HG02943 (cell line): ENCODE results near the gene WDR27.

Source experiments
- ATAC-seq: cut with Tn5 transposase; IDR thresholded peaks from one replicate; pipeline ENCODE4 v1.9.1; 2021; ENCODE audit warnings: mild to moderate bottlenecking, low read depth, moderate library complexity; ENCODE audit not compliant: unreplicated experiment

Gene WDR27

DNA sequence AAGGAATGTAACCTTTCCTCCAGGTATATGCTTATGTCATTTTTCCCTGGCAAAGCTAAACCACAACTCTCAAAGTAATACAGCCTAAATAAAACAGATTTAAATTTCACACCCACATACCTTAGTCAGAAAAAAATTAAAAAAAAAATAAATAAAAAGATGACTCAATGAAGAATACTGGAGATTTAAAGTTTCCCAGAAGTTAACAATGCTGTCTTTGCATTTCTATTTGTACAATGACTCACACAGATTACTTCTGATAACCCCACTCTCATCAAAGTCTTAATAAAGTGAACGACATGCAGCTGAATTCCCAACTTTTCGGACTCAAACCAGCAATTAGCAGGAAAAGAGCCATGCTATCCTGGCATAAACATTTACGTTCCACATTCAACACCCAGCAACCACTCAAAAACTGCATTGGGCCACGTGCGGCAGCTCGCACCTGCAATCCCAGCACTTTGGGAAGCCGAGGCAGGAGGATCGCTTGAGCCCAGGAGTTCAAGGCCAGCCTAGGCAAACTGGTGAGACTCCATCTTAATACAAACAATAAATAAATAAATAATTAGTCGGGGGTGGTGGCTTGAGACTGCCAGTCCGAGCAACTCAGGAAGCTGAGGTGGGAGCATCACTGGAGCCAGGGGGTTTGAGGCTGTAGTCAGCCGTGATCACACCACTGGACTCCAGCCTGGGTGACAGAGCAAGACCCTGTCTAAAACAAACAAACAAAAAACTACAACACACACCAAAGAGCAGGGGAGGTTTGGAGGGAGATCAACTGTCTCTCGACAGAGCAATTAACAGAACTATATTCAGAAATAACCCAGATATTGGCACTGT lies 130.5 kb downstream of the WDR27 start:
- no peak for ATAC-seq

DNA sequence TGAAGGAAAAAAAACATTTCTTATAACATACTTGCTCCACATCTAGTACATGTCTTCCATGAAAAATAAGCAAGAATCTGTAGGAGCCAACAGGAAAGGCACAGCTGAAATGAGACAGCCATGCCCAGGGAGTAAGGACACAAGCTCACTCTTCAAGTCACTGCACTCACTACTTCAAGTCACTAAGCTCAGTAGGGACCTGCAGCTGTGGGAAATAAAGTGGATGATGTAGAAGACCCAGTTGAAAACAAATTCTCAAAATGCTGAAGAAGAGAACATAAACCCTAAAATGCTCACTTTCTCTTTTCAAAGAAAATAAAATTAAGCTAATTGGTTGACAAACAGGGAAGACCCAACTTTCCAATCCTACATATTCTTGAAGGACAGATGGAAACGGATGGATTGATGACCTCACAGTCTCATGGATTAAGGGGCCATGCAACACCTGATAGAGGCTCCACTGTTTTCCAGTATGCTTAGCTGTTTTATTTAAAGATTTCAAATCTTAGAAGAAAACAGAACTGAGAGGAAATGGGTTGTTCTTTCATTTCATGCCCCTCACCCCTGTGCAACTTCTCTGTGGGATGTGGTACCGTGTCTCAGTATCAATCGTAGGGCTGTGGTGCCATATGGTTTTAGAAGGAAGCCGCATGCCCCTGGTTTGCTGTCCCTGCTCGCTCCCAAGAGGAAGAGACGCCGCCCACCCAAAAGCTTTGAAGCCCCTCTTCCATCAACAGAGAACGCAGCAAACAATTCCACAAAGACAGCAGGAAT lies 133.3 kb downstream of the WDR27 start:
- ATAC-seq: no peak

DNA sequence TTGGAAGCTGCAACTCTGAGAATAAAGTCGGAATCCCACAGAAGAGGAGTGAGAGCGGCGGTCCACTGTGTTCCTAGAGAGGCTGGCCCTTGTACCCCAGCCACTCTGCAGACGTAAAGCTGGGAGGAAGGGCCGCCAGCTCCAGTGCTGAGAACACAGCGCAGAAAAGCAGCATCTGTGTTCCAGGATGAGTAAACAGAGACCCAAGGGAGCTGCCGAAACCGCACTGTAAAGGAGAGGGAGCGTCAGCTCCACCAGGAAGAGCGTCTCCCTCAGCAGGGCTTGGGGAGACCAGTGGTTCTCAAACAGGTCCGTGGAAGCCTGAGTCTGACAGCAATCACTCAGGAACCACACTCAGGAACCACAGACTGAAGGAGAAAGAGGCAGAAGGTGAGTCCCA lies 134.0 kb downstream of the WDR27 start:
- no peak for ATAC-seq

DNA sequence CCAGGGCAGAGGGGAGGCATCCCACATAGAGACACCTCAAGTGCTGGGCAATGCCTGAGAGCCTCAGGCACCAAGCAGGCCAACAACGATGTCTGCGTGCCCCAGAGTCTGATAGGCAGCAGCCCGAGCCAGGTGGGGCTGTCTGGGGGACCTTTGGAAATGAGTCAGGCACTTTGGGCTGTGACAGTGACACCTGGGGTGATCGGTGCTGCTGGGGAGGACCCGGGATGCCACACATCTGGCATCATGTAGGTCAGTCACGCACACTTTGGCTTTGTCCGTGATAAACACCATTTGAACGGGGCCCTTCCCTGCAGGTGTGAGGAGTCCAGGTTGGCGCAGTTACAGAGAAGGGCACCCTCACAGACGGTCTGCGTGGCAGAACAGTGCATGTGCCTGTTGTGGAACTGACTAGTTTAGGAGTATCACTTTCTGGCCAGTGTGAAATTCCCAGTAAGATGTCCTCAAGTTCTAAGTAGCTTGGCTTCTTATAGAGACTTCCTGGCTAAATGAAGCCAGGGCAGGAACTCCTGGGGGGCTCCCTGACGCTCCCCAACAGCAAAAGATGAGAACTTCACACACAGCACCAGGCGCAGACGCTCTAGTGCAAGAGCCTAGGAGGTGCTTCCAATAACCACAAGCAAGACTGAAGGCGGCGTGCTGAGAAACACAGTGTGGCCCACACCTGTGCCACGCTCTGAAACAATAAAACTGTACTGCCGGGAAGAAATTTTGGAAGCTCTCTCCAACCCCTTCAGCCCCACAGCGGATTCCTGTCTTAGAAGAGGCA lies 134.7 kb downstream of the WDR27 start:
- no peak for ATAC-seq

GRCh38 chr6:169566319-169566718 lies 135.5 kb downstream of the WDR27 start:
- ATAC-seq: no peak

DNA sequence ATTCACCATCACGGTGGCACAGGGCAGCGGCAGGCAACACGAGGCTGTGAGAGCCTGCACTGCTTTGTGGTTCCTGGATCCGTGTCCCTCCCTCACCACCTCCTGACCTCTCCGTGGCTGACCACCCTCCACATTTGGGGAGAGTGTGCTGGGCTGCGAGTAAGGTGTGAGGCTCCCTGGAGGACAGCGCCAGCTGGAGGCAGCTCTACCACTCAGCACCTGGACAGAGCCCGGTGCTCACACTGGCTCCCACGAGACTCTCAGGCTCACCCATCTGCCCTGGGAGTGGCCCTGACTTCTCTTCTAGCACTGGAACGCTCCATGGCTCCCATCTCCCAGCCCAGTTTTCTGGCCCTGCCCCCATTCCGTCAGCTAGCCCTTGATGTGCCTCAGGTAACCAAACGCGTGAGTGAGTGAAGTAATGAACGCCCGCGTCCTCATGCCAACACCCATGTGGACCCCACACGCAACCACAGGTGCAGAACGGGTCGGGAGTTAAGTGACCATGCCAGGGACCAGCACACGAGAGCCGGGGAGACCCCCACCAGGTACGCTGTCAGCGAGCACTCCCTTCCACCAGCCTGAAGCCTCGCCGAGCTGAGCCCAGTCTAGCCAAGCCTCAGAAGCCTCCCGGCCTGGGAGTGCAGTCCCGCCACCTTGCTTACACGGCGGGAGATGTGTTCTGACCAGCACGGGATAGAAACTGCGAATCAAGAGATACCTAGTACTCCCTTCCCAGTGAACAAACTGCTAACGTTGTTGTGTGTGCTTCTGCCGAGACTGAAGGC lies 137.2 kb downstream of the WDR27 start:
- no peak for ATAC-seq

- ATAC-seq: no peak
These were observed 140.2 kb downstream of the WDR27 start for GRCh38 chr6:169561665-169562064.

GRCh38 chr6:169559592-169559991 lies 142.2 kb downstream of the WDR27 start:
- ATAC-seq: no peak

DNA sequence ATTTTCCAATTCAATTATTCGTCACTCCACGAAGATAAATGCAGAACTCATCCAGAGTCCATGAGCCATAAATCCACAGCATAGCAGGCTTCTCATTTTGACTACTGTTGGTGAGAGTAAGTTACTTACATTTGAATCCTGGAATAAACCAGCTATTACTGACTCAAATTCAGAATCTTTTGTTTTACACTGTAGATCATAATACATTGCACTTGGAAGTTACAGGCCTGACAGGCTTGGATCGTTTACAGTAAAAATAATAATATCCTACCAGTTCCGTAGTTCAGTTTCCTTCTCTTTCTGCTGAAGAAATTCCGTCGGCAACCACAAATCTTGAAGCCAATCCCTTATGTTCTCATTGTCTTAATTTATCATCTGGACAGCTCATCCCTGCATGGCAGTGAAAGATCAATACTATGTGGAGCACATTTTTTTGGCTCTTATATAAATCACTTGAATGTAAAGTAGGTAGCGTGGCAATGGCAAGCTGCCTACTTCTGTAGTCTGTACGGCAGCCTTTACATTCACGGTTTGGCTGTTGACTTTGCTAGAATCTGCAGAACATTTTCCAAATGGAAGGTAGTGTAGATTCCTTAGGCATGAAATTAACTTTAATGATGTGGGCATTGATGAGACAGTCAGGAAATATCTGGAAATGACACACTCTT lies 142.9 kb downstream of the WDR27 start:
- no peak for ATAC-seq

DNA sequence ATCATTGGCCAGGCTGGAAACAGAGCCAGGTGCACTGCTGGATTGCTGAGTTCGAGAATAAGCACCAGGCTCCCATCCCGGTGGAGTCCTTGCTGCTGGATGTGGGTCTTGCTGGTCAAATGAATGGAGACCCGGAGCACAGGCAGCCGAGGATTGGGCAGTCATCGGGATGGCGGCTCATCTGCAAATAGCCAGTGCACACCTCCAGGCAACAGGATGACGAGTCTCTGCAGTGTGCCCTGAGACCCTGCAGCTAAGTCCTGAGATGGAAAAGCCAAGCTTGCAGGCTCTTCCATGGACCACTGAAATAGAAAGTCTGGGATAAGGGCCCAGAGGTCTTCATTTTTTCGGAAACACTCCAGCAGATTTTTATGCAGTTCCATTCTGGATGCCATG lies 143.5 kb downstream of the WDR27 start:
- no peak for ATAC-seq

- ATAC-seq: no peak
These were observed 143.9 kb downstream of the WDR27 start for GRCh38 chr6:169557887-169558286.

DNA sequence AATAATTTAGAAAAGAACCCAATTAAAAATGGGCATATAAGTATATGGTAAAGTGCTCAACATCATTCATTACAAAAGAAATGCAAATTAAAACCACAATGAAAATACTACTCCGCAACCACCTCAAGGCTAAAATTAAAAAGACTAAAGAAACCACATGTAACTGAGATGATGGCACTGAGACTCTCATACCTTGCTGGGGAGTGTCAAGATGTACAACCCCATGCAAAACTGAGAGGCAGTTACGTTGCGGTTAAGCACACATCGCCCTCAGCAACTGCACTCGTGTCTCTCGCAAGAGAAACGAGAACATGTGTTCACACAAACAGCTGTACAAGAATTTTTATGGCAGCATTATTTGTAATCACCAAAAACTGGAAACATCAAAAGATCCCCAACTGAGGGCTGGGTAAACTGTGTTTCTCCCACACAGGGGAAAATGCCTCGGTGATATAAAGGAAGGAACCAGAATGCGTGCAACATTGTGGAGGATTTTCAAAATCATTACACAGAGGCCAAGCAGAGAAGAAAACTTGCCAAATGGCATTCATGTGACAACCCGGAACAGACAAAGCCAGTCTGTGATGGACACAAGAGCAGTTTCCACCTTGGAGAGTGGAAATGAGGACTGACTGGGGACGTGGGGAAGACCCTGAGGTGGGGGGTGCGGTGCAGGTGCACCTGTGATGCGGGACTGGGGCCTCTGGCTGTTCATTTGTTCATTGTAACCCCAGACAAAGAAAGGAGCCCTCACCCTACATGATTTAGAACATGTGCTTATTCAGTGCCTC lies 144.9 kb downstream of the WDR27 start:
- ATAC-seq: peak; percentile 100

- no peak for ATAC-seq
These were observed 145.7 kb downstream of the WDR27 start for GRCh38 chr6:169555971-169556617.

- no peak for ATAC-seq
These were observed 155.8 kb downstream of the WDR27 start for GRCh38 chr6:169545982-169546381.

DNA sequence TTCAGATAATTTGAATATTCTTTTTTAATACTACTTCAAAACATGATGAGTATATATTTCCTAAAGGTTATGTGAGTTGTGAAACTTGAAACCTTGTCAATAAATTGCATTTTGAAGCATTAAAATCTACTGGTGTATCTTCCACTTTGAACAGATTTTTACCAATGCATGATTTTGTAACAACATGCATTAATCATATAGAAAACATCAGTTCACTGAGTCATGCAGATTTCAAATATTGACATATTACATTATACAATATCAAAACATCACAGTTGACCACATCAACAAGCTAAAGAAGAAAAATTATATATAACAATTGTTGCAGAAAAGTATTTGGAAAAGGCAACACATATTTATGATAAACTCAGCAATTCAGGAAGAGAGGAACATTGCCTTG lies 158.1 kb downstream of the WDR27 start:
- ATAC-seq: no peak

DNA sequence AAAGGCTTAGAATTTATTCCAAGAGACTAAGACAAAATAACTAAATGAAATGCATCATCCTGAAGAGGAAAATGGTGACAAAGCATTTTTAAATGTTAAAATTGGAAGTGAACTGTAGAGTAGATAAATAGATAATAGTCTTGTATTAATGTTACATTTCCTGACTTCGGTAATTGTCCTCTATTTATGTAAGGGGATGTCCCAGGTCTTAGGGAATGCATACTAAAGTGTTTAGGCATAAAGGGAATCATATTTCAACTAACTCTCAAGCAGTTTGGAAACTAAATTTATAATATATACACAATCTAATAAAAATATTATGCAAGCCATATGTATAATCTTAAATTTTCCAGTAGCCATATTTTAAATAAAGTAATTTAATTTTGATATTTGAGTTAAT lies 159.3 kb downstream of the WDR27 start:
- no peak for ATAC-seq

DNA sequence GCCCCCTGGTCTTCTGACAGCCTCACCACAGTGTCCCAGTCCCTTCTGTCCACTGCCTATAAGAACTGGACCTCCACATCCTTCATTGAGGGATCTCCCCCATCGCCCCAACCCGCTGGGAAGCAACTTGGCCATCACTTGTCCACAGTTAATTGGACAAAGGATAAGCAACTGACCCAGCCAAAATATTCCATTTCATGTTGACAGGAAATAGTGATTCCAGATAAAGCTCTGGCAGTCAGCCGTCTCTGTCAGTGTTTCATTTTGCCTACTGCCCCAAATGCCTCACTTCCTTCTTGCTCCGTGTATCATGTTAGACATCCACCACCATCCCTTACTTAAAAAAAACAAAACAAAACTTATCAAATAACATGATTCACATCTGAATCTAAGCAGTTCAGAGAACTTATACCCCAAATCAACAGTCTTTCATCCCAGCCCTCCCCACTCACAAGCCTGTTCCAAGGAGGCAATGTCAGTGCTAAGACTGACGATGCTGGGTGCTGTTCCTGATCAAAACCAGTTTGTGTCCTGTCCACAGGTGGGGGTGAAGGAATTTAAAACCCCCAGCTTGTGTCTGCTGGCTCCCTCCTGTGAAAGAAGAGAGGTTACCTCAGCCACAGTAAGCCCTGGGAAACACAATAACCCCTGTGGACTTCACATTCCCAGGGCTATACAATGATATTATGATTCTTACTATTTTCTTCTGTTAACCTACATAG lies 162.5 kb downstream of the WDR27 start:
- ATAC-seq: no peak
